Hematopoietic multipotent progenitor cell treated with erythropoietin and hydrocortisone succinate and interleukin-3 and kit ligand, for 4 days (in vitro differentiated cells): ENCODE results near the gene CLDND1.
"Not testable (repeated sequence)": the region's sequence is repeated elsewhere in the genome, so short reads cannot be mapped to it uniquely, and the experiment has no call there.

Experiments
- DNase-seq: peaks from one replicate; pipeline ENCODE4 v3.0.0-alpha.2; 2015

Gene CLDND1

DNA sequence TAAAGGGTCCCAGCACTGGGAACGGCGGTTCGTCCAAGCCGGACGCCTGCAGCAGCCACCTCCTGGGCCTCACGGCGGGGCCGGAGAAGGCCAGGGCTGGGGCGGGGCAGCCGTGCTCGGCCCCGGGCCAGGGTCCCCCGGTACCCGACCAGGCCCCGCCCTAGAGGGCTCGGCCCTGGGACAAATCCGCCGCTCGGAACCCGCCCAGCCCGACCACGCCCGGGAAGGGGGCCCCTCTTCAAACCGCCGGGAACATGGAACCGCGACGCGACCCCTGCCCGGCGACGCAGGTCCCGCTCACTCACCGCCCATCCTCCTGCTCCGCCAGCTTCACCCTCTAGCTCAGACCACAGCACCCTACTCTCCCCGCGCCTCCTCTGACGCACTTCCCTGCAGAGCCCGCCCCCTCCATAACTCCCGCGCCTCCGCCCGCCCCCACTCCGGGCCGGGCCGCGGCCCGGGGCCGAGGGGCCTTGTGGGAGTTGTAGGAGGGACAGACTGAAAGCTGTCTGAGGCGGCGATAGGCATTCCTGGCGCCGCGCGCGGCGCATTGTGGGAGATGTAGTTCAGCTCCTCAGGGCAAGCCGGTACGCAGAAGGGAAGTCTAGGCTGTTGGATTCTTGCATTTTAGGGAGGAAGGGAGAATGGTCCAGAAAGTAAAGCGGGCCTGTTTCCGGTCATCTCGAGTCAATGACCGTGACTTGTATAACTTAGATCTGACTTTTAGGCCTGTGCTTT lies at the start of gene CLDND1:
Gene CLDND1 (minus strand): TSS at position 359 of the 738 bp plus-strand sequence. CDS start 1,478 bp downstream, outside the sequence.
- DNase-seq: peak; percentile 98

DNA sequence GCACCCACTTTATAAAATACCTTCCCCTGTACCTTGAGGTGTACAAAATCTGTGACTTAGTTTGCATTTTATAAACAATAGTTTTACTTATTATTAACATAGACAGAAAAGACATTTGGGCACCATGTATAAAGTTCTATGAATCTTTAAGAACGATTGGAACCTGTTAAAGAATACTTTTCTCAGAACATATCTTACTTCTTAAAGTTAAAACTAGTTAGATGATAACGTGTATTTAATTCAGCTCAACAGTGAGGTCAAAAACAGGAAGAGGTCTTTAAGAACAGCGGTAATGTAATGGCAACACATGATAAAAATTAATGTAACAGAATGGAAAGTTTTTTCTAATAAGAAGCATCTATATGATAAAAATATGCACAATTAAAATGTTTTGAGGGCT lies 45.7 kb upstream of the CLDND1 start:
- DNase-seq: peak; percentile 37

DNA sequence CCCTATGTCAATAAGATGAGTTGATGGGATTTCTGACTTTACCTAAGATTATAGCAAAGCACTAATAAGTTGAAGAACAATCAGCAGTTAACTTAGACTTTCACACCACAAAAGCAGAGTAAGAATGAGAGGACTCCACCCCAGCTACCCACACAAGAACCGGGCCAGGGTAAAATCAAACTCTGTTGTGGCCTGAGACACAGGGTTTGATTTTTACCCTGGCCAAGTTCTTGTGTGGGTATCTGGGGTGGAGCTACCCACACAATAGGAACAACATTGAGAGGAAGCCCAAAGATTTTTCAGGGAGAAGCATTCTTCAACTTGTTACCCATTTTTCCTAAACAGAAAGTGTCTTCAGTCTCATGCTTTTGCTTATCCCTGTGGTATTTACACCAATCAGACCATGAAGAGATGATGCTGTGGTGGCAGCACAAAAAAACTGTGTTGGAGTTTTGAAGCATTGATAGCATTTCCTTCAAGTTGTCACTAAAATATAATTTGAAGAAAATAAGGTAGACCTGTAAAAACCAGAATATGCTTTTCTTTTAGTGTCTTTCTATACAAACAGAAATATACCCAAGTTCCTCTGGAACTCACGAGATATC lies 45.1 kb upstream of the CLDND1 start:
- no peak for DNase-seq

DNA sequence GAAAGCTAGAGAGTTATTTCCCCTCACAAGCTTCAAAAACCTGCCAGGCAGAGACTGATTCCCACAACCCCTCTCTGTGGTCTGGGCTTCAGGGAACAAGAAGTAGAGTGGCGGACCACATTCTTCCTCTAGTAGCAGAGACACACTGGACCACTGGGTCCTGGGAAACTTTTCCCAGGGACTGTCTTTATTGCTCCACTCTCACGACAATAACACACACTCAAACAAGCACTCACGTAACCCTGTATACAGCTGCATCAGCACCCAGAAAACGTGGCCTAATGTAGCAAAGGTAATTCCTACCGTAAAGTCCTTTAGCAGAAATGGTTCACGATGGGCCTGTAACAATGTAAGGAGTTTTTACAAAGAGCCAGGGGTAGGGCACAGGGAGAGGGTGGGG lies 43.1 kb upstream of the CLDND1 start:
- no peak for DNase-seq

DNA sequence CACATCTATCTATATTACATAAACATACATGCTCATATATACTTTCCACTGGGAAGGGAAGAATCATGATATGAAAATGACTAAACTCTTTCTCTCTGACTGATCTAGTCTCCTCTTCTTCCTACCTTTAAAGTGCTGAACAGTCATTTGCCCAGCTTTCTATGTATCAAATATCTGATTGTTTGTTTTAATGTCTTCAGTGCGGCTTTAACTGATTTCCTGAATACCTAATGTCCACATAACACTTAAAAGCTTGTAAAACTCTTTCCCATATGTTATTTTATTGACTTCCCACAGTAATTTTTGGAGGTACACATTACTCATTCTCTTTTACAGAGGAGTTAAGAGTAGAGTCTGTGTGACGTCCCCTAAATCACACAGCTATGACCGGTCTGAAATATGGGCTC lies 42.5 kb upstream of the CLDND1 start:
- DNase-seq: no peak

DNA sequence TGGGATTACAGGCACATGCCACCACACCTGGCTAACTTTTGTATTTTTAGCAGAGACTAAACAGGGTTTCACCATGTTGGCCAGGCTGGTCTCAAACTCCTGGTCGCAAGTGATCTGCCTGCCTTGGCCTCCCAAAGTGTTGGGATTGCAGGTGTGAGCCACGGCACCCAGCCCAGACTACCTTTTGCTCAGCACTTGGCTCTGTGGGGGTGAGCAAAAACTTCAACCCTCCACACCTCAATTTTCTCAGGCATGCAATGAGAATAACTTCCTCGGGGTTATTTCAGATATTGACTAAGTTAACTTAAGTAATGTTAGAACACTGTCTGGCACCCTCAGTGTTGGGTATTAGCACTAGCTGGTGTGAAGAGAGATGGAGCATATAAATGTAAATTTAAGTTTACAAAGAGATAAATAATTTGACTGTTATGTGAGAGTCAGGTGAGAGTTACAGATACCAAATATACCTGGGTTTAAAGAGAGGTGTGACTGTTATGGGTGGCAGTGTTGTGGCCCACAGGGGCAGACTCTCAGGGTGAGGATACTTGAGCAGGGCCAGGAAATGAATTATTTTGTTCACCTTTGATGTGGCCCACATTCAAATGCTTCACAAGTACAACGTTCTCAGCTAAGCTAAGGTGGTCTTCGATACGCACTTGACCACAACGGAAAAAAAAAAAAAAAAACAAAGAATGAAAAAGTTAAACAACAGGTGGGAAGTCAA lies 41.7 kb upstream of the CLDND1 start:
- DNase-seq: no peak

DNA sequence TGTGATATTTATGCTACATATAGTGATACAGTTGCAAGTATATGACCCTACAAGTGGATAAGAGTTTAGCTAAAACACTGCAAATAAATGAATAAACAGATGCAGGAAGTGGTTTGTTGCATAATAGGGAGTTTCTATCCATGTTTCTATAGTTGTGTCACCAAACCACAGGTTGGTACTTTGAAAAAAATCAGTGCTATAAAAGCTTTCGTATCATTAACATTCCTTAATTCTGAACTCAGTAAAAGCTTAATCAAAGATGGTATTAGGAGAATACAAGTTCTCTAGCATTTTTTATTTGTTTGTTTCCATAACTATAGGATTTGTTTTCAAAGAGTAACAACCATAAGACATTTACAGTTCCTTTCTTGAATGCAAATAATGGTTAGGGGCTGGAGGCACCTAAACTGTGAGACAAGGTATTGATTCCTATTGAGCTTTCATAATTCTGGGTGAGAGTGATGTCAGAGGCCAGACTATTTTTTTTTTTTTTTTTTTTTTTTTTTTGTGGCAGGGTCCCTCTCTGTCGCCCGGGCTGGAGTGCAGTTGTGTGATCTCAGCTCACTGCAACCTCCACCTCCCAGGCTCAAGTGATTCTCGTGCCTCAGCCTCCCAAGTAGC lies 41.1 kb upstream of the CLDND1 start:
- DNase-seq: peak; percentile 55

DNA sequence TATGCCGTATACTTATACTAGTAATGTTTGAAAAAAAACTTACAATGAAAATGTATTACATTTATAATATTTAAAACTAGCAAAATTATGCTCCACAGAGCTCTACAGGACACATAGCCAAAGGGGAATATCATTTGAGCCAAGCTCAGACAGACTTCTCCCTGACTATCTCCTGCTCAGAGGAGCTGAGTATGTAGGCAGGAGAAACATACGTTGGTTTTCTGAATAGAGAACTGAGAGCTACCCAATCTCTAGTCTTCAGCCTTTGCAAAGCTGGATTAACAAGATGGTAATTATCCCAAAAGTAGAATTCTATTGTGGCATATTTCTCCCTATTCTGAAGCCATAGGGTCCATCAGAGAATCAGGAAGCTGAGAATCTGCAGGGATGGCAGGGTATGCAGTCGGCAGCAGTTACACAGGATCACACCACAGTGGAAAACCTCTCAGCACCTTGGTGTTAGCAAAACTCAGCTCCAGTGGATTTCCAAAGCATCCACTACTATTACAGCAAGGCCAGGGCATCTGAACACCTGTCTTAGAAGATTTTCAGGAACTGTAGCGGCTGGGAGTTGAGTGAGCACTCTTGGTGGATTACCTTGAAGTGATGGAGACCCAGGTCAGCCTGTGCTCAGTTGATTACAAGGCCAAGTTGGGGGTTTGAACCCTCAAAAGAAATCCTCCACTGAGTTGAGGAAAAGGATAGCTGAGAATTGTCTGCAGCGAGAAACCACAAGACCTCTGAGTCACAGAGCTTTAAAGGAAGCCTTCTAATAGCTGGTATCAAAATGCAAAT lies 39.2 kb upstream of the CLDND1 start:
- peak; percentile 38 for DNase-seq

DNA sequence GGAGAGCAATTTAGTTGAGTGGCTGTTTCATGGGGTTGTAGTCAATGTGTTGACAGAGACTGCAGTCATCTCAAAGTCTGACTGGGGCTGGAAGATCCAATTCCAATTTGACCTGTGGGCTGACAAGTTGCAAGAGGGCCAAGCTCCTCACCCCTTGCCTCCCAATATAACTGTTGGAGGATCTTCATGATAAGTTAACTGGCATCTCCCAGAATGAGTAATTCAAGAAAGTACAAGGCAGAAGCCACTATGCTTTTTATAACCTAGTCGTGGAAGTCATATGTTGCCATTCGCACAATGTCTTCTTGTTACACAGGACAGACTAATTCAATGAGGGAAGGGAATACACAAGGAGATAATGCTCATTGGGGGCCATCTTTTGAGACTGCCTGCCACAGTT lies 38.2 kb upstream of the CLDND1 start:
- DNase-seq: no peak

DNA sequence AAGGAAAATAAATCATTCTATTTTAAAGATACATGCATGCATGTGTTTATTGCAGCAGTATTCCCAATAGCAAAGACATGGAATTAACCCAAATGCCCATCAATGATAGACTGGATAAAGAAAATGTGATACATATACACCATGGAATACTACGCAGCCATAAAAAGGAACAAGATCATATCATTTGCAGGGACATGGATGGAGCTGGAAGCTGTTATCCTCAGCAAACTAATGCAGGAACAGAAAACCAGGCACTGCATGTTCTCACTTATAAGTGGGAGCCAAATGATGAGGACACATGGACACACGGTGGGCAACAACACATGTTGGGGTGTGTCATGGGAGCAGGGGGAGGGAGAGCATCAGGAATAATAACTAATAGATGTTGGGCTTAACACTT lies 37.1 kb upstream of the CLDND1 start:
- DNase-seq: not testable (repeated sequence)

DNA sequence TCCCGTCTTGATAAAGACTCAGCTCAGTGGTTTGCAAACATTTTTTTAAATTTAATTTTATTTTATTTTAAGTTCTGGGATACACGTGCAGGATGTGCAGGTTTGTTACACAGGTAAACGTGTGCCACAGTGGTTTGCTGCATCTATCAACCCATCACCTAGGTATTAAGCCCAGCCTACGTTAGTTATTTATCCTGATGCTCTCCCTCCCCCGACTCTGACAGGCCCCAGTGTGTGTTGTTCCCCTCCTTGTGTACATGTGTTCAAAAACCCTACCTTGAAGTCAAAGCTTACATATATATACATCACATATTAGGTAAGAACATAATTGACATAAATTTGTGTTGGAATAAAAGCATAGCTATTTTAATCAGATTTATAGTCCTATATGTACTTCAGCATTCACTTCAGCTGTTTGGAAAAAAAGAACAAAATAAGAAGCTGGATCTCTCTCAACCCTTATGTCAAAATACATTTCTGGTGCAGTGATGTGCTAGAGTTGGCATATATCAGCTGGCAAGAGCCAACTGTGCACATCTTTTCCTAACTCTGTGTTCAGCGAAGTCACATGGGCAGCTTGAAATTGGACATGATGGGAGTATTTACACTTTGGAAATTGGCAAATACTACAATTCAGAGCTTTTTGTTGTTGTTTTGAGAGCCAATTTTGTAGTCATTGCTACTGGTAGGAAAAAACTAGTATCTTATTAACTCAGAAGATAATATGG lies 35.6 kb upstream of the CLDND1 start:
- DNase-seq: no peak

DNA sequence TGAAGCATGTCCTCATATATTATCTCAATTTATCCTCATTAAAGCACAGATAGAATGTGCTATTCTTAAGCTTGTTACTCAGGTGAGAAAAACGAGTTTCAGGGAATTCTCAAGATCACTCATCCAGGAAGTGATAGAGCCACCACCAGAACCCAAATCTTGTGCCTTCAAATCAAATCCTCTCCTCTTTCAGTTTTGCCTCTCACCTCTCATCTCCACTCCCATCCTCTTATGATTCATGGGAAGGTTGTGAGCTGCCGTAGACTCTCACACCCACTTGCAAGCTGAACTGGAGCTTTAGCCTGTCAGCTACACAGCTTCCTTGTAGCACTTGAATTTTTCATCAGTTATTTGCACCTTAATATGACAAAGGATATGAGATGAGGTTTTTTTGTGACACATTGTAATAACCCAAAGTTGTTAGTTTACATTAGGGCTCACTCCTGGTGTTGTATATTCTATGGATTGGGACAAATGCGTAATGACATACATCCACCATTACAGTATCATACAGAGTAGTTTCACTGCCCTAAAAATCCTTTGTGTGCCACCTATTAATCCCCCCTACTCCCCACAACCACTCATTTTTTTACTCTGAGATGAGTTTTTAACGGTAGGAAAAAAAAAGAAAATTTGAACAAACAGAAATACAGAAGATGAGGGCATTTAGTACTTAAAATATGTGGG lies 34.8 kb upstream of the CLDND1 start:
- DNase-seq: no peak

DNA sequence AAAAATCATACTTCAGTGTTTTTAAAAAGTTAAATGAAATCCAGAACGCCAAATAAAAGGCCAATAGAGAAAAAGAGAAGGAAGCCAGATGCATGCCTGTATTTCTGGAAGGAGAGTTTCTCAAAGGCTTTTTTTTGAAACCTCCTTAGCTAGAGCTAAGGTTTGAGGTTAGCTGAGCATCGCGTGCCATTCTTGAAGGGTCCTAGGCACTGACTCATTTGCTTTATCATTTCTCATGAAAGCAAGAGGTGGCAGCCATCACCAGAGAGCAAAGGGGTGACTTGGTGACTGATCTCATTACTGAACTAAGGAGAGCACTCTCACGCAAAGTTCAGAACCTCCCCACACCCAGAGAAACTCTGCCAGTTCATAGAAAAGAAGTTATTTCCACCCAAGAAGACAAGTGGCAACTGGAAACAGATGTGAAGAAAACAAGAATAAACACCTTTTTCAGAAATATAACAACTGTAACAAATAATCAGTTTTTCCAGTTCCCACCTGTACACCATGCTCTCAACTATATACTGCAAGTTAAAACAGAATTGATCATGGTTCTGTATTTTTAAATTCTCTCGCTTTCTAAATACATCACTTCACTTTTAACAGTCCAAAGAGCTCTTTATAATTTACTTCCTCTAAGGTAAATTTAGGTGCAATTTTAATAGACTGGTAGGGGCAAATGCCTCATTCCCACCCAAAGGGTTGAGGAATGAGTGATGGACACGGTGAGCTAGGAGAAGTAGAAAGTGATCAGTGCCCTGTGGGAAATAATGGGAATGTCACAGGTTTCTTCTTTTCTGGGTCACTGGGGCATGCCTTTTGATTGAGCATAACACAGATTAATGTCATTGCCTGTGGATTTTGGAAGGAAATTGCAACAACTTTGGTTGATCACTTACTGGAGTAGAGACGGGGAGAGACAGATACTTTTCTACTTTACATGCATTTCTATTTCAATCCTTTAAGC lies 33.7 kb upstream of the CLDND1 start:
- peak; percentile 81 for DNase-seq

DNA sequence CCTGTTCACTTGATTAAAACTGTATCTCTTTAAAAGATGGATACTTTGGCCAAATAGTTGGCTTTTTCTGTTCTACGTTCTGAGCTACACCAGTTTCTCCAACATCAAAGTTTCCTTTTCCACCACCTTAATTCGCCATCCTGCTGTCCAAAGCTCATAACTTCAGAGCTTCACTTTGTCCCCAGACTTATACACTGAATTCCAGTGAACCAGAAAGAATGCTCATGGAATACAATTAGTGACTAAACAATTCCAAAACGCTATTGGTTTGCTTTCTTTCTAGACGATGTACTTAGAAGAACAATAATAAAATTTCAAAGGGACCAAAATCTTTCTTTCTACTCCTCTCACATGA lies 32.3 kb upstream of the CLDND1 start:
- DNase-seq: no peak

DNA sequence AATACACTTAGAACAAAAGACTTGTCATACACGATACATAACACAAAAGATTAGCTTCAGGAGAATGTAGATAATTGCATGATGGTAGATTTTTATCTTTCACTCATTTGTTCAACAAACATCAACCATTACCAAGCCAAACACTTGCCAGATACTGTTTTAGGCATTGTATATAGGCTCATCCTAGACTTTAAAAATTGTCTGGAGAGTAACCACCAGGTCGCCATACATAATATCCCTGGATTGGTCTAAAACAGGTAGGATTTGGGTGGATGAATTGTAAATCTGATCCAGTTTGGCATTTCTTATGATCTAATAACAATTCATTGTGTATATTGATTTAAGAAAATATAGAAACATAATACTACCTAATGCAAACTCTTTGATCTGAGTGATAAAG lies 31.9 kb upstream of the CLDND1 start:
- no peak for DNase-seq

DNA sequence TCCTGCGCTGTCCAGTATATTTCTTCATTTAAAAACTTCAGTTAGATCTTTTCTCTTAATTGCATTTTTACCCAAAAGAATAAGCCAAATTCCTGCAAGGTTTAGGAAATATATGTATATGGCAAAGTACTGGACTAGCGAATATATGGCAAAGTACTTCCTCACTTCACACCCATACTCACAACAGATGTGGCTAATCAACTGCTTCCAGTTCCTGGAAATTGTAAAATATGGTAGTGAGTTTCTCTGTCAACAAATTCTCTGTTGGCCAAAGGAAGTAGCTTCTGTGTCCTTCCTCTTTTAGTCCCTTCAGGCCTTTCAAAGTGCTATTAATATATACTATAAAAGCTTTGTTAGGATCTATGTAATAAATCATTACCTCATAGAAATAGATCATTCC lies 31.1 kb upstream of the CLDND1 start:
- DNase-seq: peak; percentile 74

DNA sequence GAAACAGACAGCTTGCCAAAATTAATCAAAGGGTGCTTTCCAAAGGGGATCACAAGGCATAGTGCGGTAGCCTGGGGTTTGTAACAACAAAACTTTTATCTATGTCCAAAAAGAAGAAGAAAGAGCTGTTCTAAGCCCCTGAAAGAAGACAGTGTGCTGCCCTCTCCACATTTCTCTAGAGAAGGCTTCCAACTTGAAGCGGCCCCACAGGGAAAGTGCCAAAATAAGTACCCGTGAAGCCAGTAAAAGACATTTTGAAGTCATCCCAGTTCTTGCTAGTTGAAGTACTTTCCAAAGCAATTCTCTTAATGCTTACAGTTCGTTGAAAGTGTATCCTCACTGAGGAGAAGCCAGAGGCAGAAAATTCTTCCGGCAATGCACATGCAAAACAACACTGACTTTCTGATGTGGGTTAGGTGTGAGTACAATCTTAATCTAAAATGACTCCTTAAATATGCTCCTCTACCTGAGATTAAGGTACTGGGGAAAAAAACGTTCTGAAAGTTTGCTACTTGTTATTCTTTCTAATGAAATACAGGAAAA lies 30.4 kb upstream of the CLDND1 start:
- no peak for DNase-seq

DNA sequence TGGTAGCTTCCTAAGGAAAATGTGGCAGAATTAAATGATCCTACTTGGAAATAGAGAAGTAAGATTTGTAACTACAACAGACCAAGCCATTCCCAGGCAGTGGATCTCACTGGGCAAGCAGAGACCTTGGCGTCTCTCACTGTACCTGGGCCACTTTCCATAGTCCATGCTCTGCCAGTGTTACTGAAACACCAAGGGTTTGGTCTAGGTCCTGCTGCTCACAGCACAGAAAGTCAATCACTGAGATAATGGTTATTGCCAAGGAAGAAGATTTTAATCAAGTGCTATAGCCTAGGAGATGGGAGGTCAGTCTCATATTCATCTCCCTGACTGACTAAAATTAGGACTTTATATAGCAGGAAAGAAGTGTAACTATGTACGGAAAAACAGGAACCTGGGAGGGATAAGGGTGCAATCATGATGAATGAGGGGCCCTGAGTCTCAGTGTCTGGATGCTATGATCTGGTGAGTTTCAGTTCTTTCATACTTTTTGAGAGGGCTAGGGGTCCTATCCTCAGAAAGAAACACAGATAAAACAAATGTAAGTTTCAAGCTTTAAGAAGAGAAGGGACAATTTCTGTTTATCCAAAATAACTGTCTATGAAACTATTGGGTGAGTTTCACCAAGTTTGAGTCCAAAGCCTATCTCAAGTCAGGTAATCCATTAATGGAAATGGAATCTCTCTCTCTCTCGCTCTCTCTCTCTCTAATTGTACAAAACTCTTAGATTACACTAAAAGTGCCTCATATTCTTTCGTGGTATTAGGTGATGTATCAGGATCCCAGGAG lies 29.7 kb upstream of the CLDND1 start:
- DNase-seq: no peak

DNA sequence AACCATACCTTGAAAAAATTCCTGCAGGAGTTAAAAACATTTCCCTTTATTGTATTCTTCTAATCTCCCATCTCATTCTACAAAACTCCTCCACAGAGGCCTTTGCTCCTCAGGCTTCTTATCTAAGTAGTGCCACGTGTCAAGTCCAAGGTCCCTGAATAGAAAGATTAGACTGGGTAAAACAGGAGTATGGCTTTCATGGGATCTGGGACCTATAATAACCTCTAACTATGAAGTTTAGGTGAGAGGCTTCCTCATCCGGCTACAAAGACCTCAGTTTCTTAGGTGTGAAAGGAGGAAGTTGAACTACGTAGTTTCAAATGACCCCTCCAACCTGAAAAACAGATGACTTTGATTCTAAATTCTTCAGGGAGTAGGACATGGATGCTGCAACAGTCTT lies 29.1 kb upstream of the CLDND1 start:
- DNase-seq: peak; percentile 63
